ENCODE data around the gene TARP.

Gene TARP

DNA sequence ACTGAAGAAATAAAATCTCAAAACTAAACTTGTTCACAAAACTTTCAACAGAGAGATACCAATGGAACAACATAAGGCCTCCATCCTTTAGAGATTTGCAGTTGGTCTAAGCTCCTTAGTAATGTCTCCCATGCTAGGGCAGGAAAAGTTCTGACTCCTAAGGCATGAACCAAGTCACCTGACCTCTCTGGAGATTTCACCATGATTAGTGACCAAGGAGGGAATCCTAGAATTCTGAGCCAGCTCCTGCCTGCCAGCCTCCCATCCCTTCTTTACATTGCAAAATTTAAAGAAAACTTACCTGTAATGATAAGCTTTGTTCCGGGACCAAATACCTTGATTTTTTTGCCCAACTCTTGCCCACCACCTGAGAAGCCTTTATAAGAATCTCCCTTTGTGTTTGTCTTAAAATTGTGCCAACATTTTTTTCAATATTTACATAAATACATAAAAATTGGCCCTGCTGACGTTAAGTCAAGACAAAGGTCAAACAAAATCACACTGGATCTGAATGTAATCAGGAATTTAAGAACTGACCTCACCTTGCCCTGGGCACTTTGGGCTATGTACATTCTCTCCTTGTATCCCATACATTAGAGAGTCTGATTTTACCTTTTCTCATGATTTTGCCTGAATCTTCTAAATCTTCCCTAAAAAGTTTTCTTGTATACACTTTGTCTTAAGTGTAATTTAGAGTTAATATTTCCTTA lies at the start of gene TARP:
Gene TARP (minus strand): TSS at position 351 of the 710 bp plus-strand sequence.
- DNase-seq, result no peak

DNA sequence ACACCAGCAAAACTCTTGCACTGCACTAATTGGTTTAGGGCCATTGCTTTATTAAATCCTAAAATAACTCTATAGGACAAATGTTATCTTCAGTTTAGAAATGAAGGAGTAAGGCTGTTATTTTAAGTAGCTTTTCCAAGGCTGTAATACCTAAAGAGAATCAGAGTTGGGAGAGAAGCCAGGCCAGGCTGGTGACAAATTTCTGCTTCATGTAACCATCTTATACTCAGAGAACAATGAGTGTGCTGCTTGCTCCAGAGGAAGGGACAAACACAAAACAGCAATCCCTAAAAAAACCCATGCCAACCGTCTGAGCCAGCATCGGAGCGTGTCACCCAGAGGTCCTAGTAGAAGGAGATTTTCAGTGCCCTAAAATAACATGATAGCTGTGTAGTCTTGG lies 49.7 kb upstream of the TARP start:
- DNase-seq, result no peak

DNA sequence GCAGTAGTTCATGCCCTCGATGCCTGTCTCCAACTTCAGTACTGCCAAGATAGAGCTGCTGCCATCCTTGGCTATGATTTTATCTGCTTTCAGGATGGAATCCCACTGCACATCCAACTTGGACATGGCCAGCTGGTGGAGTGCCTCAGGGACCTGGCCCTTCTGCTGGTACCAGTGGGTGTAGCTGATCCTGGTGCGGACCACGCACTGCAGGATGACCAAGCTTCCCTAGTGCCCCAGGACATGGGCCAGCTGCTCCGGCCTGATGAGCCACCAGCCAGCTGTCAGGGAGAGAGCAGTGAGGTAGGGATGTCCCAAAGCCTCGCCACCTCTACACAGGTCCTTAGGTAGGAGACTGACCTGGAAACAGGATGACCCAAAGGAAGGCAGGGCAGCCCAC lies 49.0 kb upstream of the TARP start:
- DNase-seq, result no peak

DNA sequence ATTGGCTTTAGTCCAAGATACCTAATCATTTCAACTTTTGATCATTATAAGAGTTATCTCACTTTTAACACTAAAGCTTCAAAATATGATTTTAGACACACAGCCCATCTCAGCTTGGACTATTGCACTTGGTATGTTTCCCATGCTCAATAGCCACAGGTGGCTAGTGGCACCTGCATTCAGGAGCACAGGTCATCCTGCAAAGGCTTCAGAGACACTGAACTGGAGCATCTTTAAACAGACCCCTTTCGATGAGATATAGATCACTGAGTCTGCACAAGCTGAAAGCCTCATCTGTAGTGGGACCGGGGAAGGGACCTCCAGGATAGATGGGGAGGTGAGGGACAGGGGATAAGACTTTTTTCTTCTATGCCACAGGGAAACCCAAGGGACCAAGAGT lies 48.5 kb upstream of the TARP start:
- DNase-seq, result no peak

DNA sequence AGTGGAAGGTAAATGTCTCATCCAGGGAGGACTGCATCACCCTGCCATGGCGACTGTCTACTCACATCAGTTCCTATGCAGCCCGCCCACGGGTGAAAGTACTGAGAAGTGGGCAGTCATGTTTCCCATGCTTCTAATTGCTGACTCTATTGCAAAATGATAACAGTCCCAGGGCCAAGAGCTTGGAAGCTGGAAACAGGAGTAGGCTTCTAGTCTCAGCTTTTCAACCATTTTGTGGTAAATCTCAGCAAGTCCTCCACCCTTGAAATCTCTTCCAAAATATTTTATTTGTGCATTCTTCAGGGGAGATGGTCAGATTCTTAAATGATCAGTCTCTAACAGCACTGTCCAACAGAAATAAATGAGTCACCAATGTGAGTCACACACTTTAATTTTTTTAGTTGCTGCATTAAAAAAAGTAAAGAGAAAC lies 48.1 kb upstream of the TARP start:
- DNase-seq, result no peak

DNA sequence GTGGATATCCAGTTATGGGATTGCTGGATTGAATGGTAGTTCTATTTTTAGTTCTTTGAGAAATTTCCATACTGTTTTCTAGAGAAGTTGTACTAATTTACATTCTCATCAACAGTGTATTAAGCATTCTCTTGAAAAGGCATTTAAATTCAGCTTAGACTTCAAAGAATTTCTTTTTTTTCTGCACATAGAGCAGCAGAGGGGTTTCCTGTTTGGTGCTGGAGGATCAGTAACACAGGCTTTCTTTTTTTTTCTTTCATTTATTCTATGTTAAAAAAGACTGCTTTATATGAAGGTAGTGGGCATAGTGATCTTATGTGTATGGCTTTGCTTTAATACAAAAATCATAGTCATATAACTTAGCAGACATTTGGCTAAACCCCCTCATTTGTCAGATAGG lies 47.6 kb upstream of the TARP start:
- DNase-seq, result no peak

DNA sequence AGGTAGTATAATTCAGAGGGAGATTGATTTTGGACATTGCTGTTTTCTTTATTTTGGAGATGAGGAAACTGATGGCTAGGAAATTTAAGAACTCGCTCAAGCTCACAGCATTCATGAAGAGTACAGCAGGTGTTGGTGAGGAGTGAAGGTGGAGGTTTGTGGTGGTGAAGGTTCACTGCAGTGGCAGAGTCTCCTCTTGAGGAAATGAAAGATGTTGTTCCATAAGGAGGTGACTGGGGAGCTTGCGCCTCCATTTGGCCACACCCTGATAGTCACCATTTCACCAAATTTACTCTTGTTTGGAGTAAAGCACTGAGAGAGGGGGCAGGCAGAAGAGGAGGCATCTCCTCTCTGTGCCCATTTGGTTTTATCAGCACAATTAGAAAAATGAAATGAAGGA lies 46.4 kb upstream of the TARP start:
- DNase-seq, result no peak

DNA sequence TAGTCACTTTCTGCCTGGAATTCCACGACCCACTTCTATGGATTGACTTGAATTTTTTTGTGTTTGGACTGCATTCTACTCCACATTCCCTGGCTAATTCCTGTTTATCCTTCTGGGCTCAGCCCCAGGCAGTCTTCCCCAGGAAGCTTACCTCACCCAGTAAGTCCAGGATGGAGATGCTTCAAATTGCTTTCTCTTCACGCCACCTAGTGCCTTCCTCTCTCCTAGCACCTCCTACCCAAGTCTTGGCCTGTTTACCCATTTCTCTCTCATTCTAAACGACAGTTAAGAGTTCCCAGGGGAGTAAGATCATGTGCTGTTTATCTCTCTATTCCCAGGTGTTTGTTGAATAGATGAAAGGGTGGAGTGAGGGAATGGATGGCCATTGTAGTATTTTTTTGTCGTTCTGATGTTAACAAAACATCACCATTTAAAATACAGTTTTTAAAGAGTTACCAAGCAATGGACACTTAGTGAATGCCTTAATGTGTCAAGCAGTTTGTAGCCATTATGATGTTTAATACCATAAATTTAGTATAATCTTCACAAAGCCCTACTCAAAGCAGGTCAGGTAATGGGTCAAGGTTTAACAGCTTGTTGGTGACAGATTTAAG lies 45.5 kb upstream of the TARP start:
- DNase-seq, result peak in 7 of 56 donors; percentile 4 to 49 (median 12)

DNA sequence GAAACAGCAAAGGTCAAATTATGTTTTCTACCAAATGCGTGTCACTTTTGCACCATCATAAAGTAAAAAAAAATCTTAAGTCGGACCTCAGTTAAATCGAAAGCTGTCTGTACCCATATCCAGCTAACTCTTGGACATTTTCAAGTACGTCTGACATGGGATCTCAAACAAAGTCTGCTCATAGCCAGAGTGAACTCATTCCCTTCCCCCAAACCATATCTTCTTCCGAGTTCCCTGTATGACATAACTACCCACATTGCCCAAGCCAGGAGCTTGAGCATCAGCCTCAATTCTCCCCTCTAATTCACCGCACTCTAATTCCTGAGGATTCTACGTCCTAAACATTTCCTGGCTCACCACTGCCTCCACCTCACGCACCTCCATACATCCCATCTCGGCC lies 44.8 kb upstream of the TARP start:
- no peak for DNase-seq

DNA sequence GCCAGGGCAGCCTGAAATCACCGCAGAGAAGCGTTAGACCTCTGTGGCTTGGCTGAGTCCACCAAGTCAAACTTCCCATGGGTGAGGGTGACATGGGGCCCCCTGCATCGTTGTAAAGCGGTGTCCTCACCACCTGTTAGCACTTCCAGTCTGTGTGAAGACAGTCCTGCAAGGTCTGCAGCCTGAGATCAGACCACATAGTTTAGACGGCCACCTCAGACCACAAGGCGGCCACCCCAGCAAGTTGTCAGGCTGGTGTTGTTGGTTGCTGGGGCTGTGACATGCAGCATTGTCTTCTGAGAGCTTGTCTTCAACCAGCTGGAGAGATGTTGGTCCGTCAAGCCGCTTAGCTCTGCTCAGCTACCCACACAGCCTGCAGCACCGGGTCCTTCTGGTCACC lies 44.1 kb upstream of the TARP start:
- no peak for DNase-seq

DNA sequence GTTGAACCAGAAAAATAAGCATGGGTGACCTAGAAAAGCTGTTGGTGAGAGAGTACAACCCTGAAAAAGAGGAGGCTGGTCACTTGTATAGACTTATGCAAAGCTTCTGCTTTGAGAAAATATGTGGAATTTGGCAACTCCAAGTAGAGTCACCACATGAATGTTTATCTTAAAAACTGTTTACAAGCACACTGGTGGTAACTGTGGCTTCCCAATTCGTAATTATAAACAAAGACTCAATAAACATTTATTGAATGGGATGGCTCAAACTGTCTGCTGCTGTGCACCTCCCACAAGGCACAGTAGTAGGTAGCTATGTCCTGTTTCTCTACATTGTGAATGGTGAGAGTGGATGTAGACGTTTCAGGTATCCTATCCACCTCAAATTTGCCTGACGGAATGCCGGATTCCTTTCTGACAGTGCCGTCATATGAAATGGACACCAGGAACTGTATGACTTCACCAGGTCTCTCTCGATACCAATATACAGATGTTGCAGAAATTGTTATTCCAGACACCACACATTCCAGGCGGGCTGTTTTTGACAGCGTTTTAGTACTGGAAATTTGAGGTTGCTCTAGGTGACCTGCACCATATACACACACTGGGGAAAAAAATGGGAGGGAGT lies 43.4 kb upstream of the TARP start:
- DNase-seq, result no peak

DNA sequence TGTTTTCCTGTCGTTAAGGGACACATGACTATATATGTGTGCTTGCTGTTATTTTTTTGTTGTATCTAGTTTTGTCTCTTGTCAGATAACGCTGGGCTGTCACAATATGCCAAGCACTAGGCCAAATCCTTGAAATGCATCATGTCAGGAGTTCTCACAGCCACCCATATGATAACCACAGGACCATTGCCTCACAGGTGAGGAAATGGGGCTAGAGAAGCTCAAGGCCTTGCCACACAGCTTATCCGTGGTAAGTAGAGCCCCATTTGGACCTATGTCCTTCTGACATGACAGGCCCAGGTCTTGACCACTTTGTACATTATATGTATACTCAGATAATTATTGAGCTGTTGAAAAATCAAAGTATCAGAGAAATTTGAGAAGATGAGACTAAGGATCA lies 42.0 kb upstream of the TARP start:
- DNase-seq, result no peak

DNA sequence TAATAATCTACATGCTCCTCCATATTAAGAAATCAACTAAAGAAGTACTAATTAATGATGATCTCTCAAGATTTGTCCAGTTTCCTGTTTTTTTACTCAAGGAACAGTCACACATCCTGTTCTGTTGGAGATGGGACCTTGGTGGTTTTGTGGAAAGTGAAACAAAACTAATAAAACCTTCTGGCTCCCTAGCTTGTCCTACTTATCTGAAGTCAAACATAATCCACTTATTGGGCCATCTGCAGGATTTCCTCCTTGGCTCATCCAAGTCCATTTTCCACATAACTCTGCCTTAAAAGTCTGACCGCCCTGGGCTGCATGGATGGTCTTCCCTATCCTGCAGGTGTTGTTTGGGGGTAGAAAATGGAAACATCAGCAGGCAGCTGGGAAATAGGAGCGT lies 39.4 kb upstream of the TARP start:
- no peak for DNase-seq

DNA sequence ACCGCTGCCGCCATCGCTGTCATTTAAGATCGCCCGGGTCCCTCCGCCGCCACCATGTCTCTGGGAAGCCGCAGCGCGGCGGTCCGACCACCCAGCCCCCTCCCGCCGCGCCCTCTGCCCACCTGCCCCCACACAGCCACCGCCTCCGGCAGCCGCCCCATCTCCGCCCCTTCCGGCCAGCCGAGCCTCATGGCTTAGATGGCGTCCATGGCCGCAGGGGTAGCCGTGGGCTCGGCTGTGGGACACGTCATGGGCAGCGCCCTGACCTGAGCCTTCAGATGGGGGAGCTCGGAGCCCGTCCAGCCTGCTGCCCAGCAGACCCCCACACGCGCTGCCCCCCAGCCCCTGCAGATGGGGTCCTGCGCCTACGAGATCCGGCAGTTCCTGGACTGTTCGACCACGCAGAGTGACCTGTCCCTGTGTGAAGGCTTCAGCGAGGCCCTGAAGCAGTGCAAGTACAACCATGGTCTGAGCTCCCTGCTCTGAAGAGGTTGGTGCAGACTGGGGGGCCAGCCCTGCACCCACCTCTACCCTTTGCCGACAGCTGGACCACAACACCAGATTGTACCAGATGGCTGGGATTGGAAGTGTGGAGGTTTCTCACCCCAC lies 38.0 kb upstream of the TARP start:
- peak in 16 of 56 donors; percentile 3 to 56 (median 16) for DNase-seq

DNA sequence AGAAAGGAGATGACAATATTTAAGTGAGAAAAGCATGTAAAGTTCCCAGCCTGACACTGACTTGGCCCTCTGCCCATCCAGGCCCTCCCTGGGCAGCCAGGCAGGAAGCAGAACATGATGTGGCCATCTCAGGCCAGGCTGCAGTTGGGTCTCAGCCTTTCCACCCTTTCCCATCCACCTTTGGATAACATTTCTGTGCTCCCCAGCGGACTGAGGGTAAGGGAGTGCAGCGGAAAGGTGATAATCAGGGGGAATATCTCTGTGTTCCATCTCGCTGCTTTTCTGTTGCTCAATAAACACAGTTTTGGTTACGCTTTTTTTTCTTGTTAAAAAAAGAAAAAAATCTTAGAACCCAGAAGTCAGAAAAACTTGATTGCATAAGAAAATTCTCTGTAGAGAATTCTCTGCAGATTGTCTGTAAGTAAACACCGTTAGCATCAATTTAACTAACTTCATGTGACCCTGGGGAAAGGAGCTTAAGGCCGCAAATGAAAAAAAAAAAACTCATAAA lies 37.2 kb upstream of the TARP start:
- DNase-seq, result peak in 3 of 56 donors; percentile 8 to 37 (median 11)

DNA sequence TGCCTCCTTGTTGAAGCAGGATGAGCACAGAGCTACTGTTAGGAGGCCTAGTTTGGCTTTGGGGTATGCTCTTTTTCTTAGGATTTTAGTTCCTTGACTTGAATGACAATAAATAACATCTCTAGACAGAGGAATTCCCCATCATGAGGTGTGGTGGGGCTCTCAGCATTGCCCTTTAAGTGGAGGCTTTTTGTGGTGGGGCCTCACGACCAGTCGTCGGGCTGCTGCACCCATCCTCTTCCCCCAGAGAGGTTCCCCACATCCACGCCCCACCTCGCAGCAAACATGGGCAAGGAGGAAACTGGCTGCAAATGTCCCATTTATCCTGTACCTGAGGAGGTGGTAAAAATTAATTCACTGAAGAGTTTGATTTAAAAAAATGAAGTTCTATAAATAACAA lies 36.1 kb upstream of the TARP start:
- no peak for DNase-seq

DNA sequence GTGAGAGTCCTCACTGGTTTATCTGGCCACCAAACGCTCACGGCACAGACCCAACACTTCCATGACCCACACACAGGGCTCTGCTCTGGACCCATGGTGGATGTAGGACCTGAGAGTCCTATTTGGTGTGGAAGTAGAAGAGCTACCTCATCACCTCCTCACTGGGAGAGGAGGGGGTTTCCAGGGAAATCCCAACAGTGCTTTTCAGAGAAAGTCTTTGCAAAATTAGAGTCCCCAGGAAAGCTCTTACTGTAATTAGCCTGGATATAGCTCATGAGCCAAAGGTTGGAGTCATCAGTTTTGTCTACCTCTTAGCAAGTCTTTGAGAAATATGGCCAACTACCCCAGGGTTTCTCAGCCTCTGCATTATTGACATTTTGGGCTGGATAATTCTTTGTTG lies 34.7 kb upstream of the TARP start:
- DNase-seq, result no peak

DNA sequence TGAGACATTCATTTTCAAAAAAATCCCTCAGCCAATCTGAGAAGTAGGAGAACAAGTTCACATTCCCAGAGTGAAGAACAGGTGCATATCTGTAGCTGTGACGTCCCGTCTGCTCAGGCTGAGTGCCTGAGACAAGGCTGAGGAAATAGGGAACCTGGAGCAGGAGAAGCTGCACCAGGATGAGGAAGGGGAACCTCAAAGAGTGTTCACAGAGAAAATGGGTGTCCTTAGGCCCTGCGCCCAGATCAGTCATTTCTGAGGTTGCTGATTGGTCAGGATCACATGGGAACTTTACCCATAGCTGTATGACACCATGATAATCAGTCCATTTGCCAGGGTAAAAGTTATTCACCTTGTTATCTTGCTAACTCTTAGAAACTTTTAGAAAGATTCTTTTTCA lies 34.2 kb upstream of the TARP start:
- DNase-seq, result no peak

DNA sequence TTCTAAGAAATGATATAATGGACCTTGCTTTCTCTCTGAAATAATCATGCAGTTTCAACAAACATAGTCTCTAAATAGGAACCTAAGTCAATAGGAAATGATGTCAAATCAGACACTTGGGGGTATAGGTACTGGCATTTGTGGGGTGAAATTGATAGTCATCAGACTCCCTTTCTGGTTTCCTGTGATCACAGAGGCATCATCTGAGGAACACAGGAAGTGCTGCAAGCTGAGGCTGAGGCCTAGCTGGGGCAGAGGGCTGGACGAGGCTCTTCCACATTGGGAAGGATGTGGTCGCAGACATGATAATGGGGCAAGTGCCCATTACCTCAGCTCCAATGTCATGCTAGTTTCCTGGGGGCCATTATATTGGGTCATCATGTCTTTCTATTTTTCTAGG lies 33.5 kb upstream of the TARP start:
- no peak for DNase-seq

DNA sequence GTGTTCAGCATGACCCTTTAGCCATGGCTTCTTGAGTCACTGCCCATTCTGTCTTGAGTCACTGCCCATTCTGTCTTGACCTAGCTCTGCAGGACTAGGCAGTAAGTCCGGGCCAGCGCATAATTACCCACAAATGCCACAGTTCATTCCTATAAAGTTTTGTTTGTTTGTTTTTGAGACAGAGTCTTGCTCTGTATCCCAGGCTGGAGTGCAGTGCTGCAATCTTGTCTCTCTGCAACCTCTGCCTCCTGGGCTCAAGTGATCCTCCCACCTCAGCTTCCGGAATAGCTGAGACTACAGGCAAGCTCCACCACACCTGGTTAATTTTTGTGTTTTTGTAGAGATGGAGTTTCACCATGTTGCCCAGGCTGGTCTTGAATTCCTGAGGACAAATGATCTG lies 32.7 kb upstream of the TARP start:
- no peak for DNase-seq

DNA sequence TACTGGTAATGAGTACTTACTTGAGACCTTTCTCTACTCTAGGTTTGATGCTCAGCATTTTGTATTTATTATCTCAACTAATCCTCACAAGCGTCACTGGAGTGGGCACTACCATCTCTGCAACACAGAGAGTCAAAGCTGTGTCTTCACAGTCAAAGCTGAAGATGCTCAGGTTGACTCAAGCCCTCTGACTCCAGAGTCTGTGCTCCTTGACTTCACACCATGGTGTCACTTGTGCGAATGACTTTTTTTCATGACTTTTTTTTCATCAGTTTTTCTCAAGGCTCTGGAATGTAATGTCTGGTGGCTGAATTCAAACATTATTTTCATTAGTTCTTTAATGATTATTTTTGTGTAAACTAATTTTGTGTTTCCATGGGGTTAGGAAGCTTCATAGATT lies 30.4 kb upstream of the TARP start:
- DNase-seq, result no peak

DNA sequence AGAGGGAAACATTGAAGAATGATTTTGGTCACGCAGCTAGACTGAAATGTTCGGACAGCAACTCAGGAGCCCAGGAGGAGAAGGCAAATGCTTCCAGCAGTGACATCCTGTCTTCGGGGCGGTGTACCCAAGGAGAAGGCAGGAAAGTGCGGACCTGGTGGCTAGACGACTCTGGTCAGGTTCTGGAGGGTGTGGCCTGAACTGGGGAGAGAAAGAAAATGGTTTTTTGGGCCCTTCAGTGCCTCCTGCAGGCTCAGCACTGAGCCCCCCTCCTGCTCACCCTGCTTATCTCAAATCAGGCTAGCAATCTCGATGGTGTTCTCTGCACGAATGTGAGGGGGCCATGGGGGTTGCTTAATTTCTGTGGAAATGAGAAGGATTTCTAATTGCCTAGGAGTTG lies 26.7 kb upstream of the TARP start:
- no peak for DNase-seq

All from nucleus accumbens (tissue), 56 donors.